ENCODE measurements around the gene KDM3B.
"Not testable (repeated sequence)": the region's sequence is repeated elsewhere in the genome, so short reads cannot be mapped to it uniquely, and the experiment has no call there.

KDM3B gene

GRCh38 chr5:138468133-138468965, 115.9 kb downstream of the KDM3B start:
- DNase-seq (ENCODE audit: low spot score), result no peak

- DNase-seq (ENCODE audit: low spot score), result no peak
These were observed 116.6 kb downstream of the KDM3B start for GRCh38 chr5:138468966-138469539.

GRCh38 chr5:138469540-138470321, 117.2 kb downstream of the KDM3B start:
- DNase-seq (ENCODE audit: low spot score), result no peak

- DNase-seq (ENCODE audit: low spot score), result no peak
These were observed 118.0 kb downstream of the KDM3B start for GRCh38 chr5:138470322-138471051.

GRCh38 chr5:138471052-138471361, 118.5 kb downstream of the KDM3B start:
- no peak for DNase-seq (ENCODE audit: low spot score)

GRCh38 chr5:138472353-138472752, 119.9 kb downstream of the KDM3B start:
- DNase-seq (ENCODE audit: low spot score), result no peak

GRCh38 chr5:138473151-138473550, 120.7 kb downstream of the KDM3B start:
- DNase-seq (ENCODE audit: low spot score), result not testable (repeated sequence)

- DNase-seq (ENCODE audit: low spot score), result no peak
These were observed 124.4 kb downstream of the KDM3B start for GRCh38 chr5:138476918-138477317.

- no peak for DNase-seq (ENCODE audit: low spot score)
These were observed 130.2 kb downstream of the KDM3B start for GRCh38 chr5:138482638-138483037.

Data from AG08395 (cell line).